PC-3 (cell line): ENCODE data around the gene TRIM44. TPM values are rescaled to one million over a fixed set of nuclear protein-coding genes. Genes with fewer than 3 reads are reported as not detected.

Source experiments
- ATAC-seq: fragments of 200-7000 bp; cut with Tn5 transposase; 2 replicates; pipeline ENCODE4 v1.9.1; 2020; ENCODE audit warnings: mild to moderate bottlenecking, moderate library complexity
- BruUV-seq: library from RNA; stranded (reverse); fragments of 400-500 nt; replicated peaks from 2 replicates; lab custom pipeline; 2021; lab: Mats Ljungman, UMichigan
- CTCF ChIA-PET: fragments of 300-600 bp; sonication (Branson Sonifier 250); formaldehyde crosslinking; loops from one replicate; lab custom pipeline; 2022; ENCODE audit warnings: antibody characterized with exemption; lab: Charles Lee
- POLR2A ChIA-PET: fragments of 300-600 bp; sonication (Branson Sonifier 250); formaldehyde crosslinking; loops from one replicate; lab custom pipeline; 2022; ENCODE audit warnings: antibody characterized with exemption; ENCODE audit not compliant: unreplicated experiment; lab: Charles Lee
- DNase-seq: peaks from one replicate; pipeline ENCODE4 v3.0.0-alpha.2; 2015
- H2AFZ ChIP-seq: fragments of 300-600 bp; sonication (generic); 2 replicates; pipeline ENCODE4 v1.6.0; 2016; ENCODE audit warnings: antibody characterized with exemption, low read length
- H3F3A ChIP-seq: fragments of 300-600 bp; sonication (generic); one replicate; pipeline ENCODE4 v1.6.0; 2017; ENCODE audit warnings: antibody characterized with exemption, low read length, control low read depth, mild to moderate bottlenecking; ENCODE audit not compliant: unreplicated experiment
- H3K27ac ChIP-seq: fragments of 300-600 bp; sonication (generic); 2 replicates; pipeline ENCODE4 v1.5.1; 2016; ENCODE audit warnings: mild to moderate bottlenecking, low read length
- H3K27me3 ChIP-seq: fragments of 300-600 bp; sonication (generic); 2 replicates; pipeline ENCODE4 v1.6.1; 2016; ENCODE audit warnings: low read length, mixed read lengths
- H3K36me3 ChIP-seq: fragments of 300-600 bp; sonication (generic); 2 replicates; pipeline ENCODE4 v1.6.1; 2016; ENCODE audit warnings: low read depth, mixed run types, low read length, mixed read lengths
- H3K4me1 ChIP-seq: fragments of 300-600 bp; sonication (generic); 2 replicates; pipeline ENCODE4 v1.5.1; 2016; ENCODE audit warnings: low read length; ENCODE audit not compliant: insufficient read depth
- H3K4me2 ChIP-seq: fragments of 300-600 bp; sonication (generic); 2 replicates; pipeline ENCODE4 v1.6.0; 2016; ENCODE audit warnings: low read length
- H3K4me3 ChIP-seq: fragments of 300-600 bp; sonication (generic); 2 replicates; pipeline ENCODE4 v1.5.1; 2016; ENCODE audit warnings: mild to moderate bottlenecking, low read length, mixed read lengths
- H3K79me2 ChIP-seq: fragments of 300-600 bp; sonication (generic); 2 replicates; pipeline ENCODE4 v1.6.1; 2017; ENCODE audit warnings: low read length, mixed read lengths
- H3K9ac ChIP-seq: fragments of 300-600 bp; sonication (generic); 2 replicates; pipeline ENCODE4 v1.6.0; 2016; ENCODE audit warnings: mild to moderate bottlenecking, low read length
- H3K9me2 ChIP-seq: fragments of 300-600 bp; sonication (generic); replicated peaks from 2 replicates; pipeline ENCODE4 v1.6.1; 2016; ENCODE audit warnings: mixed run types, low read length, mixed read lengths
- H3K9me3 ChIP-seq: fragments of 300-600 bp; sonication (generic); 2 replicates; pipeline ENCODE4 v1.6.1; 2016; ENCODE audit warnings: low read length, mixed read lengths
- H4K20me1 ChIP-seq: fragments of 300-600 bp; sonication (generic); 2 replicates; pipeline ENCODE4 v1.6.1; 2016; ENCODE audit warnings: low read length, mixed read lengths
- EZH2 ChIP-seq: fragments of 300-600 bp; sonication (generic); IDR thresholded peaks from one replicate; pipeline ENCODE4 v1.6.1; 2017; ENCODE audit warnings: antibody characterized with exemption, mild to moderate bottlenecking, low read length; ENCODE audit not compliant: unreplicated experiment
- EZH2phosphoT487 ChIP-seq: fragments of 300-600 bp; sonication (generic); IDR thresholded peaks from 2 replicates; pipeline ENCODE4 v1.6.1; 2018; ENCODE audit warnings: mild to moderate bottlenecking, antibody characterized with exemption, low read length, borderline replicate concordance
- intact Hi-C: fragments of 100-400 bp; cut with micrococcal nuclease; formaldehyde crosslinking; loops from 2 replicates; pipeline ENCODE4 v1.9.0; 2023
- total RNA-seq: library from RNA; depleted of rRNA; stranded (reverse); fragments of >200 nt; gene quantifications from 2 replicates; pipeline ENCODE4 v1.2.3, GENCODE V29; 2014
- TF ChIP-seq, protein P1 (sequence below): fragments of 300-600 bp; sonication (generic); conservative IDR thresholded peaks from 2 replicates; pipeline ENCODE4 v1.5.1; 2017; ENCODE audit warnings: antibody characterized with exemption, low read depth, mild to moderate bottlenecking, low read length

The TRIM44 gene
- total RNA-seq, 1 experiment from 2014 or later, result 14.0 TPM

GRCh38 chr11:35680506-35680905 is 17.9 kb downstream of the TRIM44 start:
- no peaks in the 10 kb centered on the region for H3K9me3 ChIP-seq
- BruUV-seq, result no TSS peak
- peaks cover 8% of the 10 kb centered on the region; the same call in 1 of the 2 replicates for H3K4me1 ChIP-seq
- CTCF ChIA-PET, result no interaction called here
- no peak for DNase-seq
- H4K20me1 ChIP-seq, result peaks cover 12% of the 10 kb centered on the region; the same call in 1 of the 2 replicates
- no peak overlapping the region for H3K9ac ChIP-seq
- no peaks in the 10 kb centered on the region for H3K9me2 ChIP-seq
- POLR2A ChIA-PET, result no interaction called here
- no peak overlapping the region for H3K4me3 ChIP-seq
- H3K4me2 ChIP-seq, result no peak overlapping the region
- ATAC-seq, result no peak
- H3F3A ChIP-seq, result no peaks in the 10 kb centered on the region
- peaks cover 87% of the 10 kb centered on the region for H3K79me2 ChIP-seq
- H3K27me3 ChIP-seq, result no peaks in the 10 kb centered on the region
- H2AFZ ChIP-seq, result no peak overlapping the region
- H3K27ac ChIP-seq, result no peak overlapping the region
- intact Hi-C loops, result no loop called here
- no peaks in the 10 kb centered on the region for H3K36me3 ChIP-seq
- TF ChIP-seq EZH2 (no peak), EZH2phosphoT487 (no peak)
- TF ChIP-seq, protein P1, sequence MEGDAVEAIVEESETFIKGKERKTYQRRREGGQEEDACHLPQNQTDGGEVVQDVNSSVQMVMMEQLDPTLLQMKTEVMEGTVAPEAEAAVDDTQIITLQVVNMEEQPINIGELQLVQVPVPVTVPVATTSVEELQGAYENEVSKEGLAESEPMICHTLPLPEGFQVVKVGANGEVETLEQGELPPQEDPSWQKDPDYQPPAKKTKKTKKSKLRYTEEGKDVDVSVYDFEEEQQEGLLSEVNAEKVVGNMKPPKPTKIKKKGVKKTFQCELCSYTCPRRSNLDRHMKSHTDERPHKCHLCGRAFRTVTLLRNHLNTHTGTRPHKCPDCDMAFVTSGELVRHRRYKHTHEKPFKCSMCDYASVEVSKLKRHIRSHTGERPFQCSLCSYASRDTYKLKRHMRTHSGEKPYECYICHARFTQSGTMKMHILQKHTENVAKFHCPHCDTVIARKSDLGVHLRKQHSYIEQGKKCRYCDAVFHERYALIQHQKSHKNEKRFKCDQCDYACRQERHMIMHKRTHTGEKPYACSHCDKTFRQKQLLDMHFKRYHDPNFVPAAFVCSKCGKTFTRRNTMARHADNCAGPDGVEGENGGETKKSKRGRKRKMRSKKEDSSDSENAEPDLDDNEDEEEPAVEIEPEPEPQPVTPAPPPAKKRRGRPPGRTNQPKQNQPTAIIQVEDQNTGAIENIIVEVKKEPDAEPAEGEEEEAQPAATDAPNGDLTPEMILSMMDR, result no peak

GRCh38 chr11:35681163-35681767 is 18.7 kb downstream of the TRIM44 start:
- no peaks in the 10 kb centered on the region for H3F3A ChIP-seq
- ChIA-PET CTCF (no interaction called here), POLR2A (no interaction called here)
- no peaks in the 10 kb centered on the region for H3K27me3 ChIP-seq
- TF ChIP-seq, protein P1, result no peak
- TF ChIP-seq EZH2phosphoT487 (no peak), EZH2 (no peak)
- H3K4me1 ChIP-seq, result peaks cover under 1% of the 10 kb centered on the region; the same call in 1 of the 2 replicates
- H4K20me1 ChIP-seq, result peaks cover 5% of the 10 kb centered on the region; the same call in 1 of the 2 replicates
- H2AFZ ChIP-seq, result no peak overlapping the region
- no peaks in the 10 kb centered on the region for H3K9me3 ChIP-seq
- H3K4me2 ChIP-seq, result no peak overlapping the region
- peak; percentile 8 for DNase-seq
- intact Hi-C loops, result no loop called here
- no peak for ATAC-seq
- no peaks in the 10 kb centered on the region for H3K9me2 ChIP-seq
- H3K4me3 ChIP-seq, result no peak overlapping the region
- H3K36me3 ChIP-seq, result no peaks in the 10 kb centered on the region; the same call in 1 of the 2 replicates
- no peak overlapping the region for H3K9ac ChIP-seq
- no TSS peak for BruUV-seq
- peaks cover 79% of the 10 kb centered on the region for H3K79me2 ChIP-seq
- H3K27ac ChIP-seq, result no peak overlapping the region
